H4 (cell line): ENCODE data around the gene SNX6. TPM values are rescaled to one million over a fixed set of nuclear protein-coding genes. Genes with fewer than 3 reads are reported as not detected.
A peak's percentile ranks its signal among the peaks of the same experiment; 100 is the strongest.

Experiments used
- DNase-seq: peaks from one replicate; pipeline ENCODE4 v3.0.0-alpha.2; 2015; ENCODE audit warnings: low spot score
- total RNA-seq: library from RNA; depleted of rRNA; stranded (reverse); fragments of >200 nt; shearing (Covaris generic); gene quantifications from 2 replicates; pipeline ENCODE4 v1.2.3, GENCODE V29; 2014

Gene SNX6
- total RNA-seq, 1 experiment from 2014 or later, result 206 TPM

GRCh38 chr14:34634360-34634771, 4.4 kb upstream of the SNX6 start:
- peak; percentile 26 for DNase-seq

DNA sequence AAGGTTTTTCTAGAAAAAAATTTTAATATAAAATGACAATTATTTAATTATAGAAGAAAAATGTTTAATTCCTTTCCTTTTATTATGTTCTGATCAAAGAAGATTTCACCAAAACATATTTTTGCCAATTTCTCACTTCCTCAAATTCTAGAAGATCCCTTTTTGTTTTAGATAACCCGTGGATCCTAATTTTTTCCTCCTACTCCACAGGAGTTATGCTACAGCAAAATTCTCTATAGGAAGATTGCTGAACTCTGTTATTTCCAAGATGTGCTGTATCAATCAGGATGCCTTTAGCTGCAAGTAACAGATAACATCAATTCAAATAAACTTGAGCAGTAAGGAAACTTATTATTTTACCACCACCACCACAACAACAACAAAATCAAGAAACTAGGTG, 3.8 kb upstream of the SNX6 start:
- DNase-seq, result no peak

GRCh38 chr14:34632411-34632978, 2.5 kb upstream of the SNX6 start:
- DNase-seq, result no peak

- no peak for DNase-seq
These were observed 648 bp downstream of the SNX6 start for GRCh38 chr14:34629344-34629656.

GRCh38 chr14:34628681-34629135, 1.2 kb downstream of the SNX6 start:
- no peak for DNase-seq

DNA sequence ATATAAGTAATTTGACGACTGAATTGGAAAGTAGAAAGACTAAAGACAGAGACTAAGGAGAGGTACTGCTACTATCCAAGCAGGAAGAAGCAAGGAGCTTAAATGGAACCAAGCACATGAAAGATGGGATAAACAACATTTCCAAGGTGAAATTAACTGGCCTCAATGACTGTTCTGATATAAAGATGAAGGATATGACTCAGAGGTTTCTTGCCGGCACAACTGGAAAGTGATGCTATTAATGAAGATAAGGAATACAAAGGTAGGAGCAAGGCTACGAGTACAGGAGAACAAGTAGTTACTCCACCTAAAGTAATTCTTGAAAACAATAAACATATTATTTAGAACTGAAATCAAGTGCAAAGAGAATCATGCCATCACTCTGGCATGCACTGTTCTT, 6.4 kb downstream of the SNX6 start:
- DNase-seq, result no peak

- no peak for DNase-seq
These were observed 9.1 kb downstream of the SNX6 start for GRCh38 chr14:34620839-34621238.

- no peak for DNase-seq
These were observed 9.8 kb downstream of the SNX6 start for GRCh38 chr14:34620115-34620514.

DNA sequence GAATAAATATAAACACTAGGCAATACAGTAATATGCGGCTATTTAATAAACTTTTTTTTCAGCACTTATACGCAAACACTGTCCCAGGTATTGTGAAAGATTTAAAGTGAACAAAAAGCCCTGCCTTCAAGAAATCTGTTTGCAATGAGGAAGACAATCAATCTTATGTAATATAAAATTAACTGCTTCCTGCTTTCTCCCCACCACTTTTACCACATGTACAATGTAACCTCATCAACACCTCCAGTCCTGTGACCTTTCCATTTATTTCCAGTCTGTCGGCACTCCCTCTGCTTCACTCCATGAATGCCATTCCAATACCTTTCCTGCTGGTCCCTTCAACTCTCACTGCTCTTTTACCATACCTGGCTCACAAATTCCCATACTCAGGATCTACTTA, 10.5 kb downstream of the SNX6 start:
- no peak for DNase-seq

DNA sequence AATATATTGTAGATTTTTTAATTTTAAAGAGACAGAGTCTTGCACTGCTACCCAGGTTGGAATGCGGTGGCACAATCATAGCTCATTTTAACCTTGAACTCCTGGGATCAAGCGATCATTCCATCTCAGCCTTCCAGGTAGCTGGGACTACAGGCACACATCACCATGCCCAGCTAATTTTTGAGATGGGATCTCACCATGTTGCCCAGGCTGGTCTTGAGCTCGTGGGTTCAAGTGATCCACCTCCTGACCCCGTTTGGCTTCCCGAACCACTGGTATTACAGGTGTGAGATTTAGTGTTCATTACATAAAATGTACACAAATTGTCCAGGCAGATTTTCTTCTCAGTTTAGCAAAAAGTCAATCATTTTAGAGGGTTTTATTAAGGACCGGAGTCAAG, 13.6 kb downstream of the SNX6 start:
- no peak for DNase-seq

DNA sequence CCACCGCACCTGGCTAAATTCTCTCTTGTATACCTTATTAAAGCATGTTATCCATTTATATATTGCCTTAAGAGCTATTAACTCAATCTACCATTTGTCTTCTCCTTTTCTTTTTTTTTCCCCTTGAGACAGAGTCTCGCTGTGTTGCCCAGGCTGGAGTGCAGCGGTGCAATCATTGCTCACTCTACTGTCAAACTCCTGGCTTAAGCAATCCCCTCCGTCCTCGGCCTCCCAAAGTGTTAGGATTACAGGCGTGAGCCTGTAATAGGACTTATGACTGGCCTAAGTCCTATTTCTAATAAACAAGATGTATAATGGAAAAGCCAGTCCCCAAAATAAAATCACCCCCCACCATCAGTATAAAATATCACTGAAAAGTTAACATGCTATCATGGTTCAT, 14.4 kb downstream of the SNX6 start:
- no peak for DNase-seq

DNA sequence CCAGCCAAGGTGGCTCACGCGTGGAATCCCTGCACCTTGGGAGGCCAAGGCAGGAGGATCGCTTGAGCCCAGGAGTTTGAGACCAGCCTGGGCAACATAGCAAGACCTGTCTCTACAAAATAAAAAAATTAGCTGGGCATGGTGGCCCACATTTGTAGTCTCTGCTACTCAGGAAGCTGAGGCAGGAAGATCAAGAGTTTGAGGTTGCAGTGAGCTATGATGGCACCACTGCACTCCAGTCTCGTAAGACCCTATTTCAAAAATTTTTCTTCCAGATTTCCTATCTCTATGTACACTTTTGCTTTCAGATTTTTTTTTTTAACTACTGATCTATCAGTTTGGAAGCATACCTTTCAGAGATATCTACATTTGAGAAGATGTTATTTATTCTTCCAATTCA, 15.3 kb downstream of the SNX6 start:
- no peak for DNase-seq

DNA sequence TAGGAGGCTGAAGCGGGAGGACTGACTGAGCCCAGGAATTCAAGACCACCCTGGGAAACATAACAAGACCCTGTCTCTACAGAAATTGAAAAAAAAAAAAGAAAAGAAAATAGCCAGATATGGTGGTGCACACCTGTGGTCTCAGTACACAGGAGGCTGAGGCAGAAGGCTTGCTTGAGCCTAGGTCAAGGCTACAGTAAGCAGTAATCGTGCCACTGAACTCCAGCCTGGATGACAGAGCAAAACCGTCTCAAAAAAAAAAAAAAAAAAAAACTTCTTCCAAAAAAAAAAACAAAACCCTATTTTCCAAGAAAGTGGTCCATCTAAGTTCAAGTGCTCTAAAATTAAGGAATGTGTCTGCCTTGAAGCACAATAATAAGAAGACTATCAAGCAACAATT, 19.8 kb downstream of the SNX6 start:
- no peak for DNase-seq

- no peak for DNase-seq
These were observed 24.5 kb downstream of the SNX6 start for GRCh38 chr14:34605461-34605860.

GRCh38 chr14:34604995-34605394, 25.0 kb downstream of the SNX6 start:
- no peak for DNase-seq

- DNase-seq, result no peak
These were observed 33.1 kb downstream of the SNX6 start for GRCh38 chr14:34596891-34597290.

DNA sequence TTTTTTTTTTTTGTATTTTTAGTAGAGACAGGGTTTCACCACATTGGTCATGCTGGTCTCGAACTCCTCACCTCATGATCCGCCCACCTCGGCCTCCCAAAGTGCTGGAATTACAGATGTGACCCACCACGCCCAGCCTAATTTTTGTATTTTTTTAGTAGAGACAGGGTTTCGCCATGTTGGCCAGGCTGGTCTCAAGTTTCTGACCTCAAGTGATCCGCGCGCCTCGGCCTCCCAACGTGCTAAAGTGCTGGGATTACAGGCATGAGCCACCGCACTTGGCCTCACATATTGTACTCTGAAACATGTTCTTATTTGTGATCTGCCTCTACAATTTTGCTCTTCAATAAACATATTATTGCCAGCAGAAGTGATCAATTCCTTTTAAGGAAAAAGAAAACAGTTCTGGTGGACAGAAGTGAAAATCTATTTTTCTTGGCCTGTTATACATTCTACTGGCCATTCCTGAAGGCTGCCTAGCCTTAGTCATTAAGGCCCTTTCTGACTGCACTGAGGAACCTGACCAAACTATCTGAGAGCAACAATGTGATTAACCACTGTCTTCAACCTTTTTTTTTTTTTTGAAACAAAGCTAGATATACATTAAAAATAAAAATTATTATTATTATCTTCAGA, 36.1 kb downstream of the SNX6 start:
- no peak for DNase-seq

DNA sequence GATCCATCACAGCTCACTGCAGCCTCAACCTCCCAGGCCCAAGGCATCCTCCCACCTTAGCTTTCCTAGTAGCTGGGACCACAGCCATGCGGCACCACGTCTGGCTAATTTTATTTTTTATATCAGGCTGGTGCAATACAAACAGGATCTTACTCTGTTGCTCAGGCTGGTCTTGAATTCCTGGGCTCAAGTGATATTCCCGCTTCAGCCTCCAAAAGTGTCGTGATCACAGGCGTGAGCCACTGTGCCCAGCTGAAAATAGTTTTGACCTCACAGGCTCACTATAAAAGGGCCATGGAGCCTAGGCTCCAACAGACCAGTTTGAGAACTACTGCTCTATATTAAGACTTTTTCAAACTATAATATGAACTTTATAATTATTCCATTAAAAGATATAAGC, 37.3 kb downstream of the SNX6 start:
- DNase-seq, result no peak

DNA sequence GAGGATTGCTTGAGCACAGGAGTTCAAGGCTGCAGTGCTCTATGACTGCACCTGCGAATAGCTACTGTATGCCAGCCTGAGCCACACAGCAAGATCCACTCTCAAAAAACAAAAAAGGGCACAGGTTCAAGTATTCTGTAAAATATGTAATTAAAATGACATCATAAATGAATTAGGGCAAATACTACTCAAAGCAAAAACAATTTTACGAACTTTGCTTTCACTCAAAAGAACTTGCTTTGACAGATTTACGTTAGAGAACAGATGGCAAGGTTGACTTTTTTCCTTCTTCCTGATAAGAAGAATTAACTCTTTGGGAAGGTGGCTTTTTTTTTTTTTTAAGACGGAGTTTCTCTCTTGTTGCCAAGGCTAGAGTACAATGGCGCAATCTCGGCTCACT, 46.4 kb downstream of the SNX6 start:
- DNase-seq, result no peak

GRCh38 chr14:34582117-34582680, 47.7 kb downstream of the SNX6 start:
- DNase-seq, result no peak

GRCh38 chr14:34580381-34580780, 49.6 kb downstream of the SNX6 start:
- DNase-seq, result no peak

- no peak for DNase-seq
These were observed 58.2 kb downstream of the SNX6 start for GRCh38 chr14:34571771-34572170.

GRCh38 chr14:34569750-34570149, 60.2 kb downstream of the SNX6 start:
- no peak for DNase-seq

DNA sequence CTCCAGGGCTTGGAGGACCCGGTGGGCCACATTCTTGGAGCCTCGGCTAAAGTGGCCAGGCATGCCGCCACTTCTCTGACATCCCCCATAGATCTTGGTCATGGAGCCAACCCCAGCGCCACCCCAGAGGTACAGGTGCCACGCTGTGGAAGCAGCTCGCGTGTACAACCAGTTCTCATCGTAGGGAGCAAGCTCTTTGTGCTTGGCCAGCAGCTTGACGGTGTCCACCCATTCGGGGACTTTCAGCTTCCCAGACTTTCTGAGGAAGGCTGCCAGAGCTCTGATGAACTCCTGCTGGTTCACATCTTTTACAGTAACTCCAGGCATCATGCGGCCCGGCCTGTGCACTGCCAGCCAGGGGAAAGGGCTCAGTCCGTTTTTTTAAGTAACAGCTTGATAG, 61.1 kb downstream of the SNX6 start:
- DNase-seq, result no peak
